Measurements from ENCODE around the gene TOP2A. TPM values are rescaled to one million over a fixed set of nuclear protein-coding genes. Genes with fewer than 3 reads are reported as not detected.

Gene TOP2A
- total and polyA plus RNA-seq, 10 donors = 5.5 to 37.5 (median 13.5) TPM

DNA sequence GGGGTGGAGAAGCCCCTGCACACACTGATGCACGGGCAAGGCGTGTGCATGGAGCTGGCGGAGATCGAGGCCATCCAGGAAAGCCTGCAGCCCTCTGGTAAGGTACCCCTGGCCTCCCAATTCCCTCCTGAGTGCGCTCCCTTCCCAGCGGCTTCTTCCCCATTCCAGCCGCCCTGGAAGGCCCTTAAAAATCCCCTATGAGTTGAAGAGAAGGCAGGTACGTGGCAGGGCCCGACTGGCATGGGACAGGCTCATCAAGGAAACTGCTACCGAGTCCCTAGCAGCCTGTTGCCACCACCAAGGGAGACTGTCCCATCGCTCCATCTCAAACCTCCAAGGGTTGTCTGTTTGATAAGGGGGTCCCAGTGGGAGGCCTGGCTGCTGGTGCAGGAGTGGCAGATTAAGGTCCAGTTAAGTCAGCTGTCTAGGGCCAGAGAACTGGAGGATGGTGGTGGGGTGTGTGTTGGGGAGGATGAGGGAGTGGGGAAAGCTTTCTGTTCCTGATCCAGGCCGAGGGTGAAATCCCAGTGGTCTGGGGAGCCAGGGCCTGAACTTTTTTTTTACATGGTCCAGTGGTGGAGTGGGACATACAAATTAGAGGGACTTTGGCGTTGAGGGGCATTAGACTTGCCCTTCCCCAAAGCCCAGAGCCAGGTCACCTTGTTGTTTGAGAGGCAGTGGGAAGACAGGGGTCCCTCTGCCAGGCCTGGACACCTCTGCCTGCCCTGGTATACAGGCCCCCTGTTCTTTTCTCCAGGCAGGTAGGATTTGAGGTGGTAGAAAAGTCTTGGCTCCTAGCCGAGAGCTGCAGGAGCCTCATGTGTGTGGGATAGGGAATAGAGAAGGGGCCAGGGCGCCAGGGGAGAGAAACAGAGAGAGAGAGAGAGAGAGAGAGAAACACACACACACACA lies 26.5 kb upstream of the TOP2A start:
- peaks cover 0 to 26% (median 3%) of the 10 kb centered on the region in 7 donors for H3K27me3 ChIP-seq (replicated peaks in 1 of 7)
- intact Hi-C loops (cut with DNase I; ENCODE audit: low total_unique reads) = loop anchor here (5.0 kb wide), 1 partner anchor 88 kb away; no protein-coding TSS in a partner anchor
- no peak for TF ChIP-seq POLR2A (IDR thresholded peaks at IDR 0.05)
- TF ChIP-seq, protein P1, sequence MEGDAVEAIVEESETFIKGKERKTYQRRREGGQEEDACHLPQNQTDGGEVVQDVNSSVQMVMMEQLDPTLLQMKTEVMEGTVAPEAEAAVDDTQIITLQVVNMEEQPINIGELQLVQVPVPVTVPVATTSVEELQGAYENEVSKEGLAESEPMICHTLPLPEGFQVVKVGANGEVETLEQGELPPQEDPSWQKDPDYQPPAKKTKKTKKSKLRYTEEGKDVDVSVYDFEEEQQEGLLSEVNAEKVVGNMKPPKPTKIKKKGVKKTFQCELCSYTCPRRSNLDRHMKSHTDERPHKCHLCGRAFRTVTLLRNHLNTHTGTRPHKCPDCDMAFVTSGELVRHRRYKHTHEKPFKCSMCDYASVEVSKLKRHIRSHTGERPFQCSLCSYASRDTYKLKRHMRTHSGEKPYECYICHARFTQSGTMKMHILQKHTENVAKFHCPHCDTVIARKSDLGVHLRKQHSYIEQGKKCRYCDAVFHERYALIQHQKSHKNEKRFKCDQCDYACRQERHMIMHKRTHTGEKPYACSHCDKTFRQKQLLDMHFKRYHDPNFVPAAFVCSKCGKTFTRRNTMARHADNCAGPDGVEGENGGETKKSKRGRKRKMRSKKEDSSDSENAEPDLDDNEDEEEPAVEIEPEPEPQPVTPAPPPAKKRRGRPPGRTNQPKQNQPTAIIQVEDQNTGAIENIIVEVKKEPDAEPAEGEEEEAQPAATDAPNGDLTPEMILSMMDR (IDR thresholded peaks at IDR 0.05 in 8 of 11, conservative IDR thresholded peaks at IDR 0.05 in 3 of 11) = peak in 3 of 11 experiments; percentile 7 to 17 (median 14)
- no peaks in the 10 kb centered on the region for H3K9me3 ChIP-seq
- no peaks in the 10 kb centered on the region for H3K36me3 ChIP-seq
- H3K27ac ChIP-seq = peak overlapping the region; percentile 60 to 90 (median 86)
- peaks cover 25 to 78% (median 68%) of the 10 kb centered on the region in 6 donors for H3K4me1 ChIP-seq
- H3K4me3 ChIP-seq = peak overlapping the region; percentile 67 to 92 (median 75)
- no peak for DNase-seq
- WGBS, 5 donors = 15 to 30% (median 27%) methylated on average over 6 to 15 of the region's 15 CpGs

DNA sequence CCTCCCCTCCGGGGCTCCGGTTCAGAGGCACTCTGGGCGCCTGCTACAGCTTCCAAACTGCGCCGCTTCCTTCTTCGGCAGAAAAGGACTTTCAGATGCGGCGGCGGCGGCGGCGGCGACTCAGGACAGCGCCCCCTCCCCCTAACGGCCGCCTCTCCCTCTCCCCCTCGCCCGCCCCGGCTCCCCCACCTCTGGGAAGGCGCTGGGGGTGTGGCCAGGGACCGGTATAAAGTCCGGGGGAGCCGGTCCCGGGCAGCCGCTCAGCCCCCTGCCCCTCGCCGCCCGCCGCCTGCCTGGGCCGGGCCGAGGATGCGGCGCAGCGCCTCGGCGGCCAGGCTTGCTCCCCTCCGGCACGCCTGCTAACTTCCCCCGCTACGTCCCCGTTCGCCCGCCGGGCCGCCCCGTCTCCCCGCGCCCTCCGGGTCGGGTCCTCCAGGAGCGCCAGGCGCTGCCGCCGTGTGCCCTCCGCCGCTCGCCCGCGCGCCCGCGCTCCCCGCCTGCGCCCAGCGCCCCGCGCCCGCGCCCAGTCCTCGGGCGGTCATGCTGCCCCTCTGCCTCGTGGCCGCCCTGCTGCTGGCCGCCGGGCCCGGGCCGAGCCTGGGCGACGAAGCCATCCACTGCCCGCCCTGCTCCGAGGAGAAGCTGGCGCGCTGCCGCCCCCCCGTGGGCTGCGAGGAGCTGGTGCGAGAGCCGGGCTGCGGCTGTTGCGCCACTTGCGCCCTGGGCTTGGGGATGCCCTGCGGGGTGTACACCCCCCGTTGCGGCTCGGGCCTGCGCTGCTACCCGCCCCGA lies 25.7 kb upstream of the TOP2A start, which contains the start of gene IGFBP4:
Gene IGFBP4 (plus strand): TSS at position 255 of the 792 bp plus-strand sequence. CDS start 286 bp downstream, at position 541.
- peak; percentile 95 for DNase-seq

DNA sequence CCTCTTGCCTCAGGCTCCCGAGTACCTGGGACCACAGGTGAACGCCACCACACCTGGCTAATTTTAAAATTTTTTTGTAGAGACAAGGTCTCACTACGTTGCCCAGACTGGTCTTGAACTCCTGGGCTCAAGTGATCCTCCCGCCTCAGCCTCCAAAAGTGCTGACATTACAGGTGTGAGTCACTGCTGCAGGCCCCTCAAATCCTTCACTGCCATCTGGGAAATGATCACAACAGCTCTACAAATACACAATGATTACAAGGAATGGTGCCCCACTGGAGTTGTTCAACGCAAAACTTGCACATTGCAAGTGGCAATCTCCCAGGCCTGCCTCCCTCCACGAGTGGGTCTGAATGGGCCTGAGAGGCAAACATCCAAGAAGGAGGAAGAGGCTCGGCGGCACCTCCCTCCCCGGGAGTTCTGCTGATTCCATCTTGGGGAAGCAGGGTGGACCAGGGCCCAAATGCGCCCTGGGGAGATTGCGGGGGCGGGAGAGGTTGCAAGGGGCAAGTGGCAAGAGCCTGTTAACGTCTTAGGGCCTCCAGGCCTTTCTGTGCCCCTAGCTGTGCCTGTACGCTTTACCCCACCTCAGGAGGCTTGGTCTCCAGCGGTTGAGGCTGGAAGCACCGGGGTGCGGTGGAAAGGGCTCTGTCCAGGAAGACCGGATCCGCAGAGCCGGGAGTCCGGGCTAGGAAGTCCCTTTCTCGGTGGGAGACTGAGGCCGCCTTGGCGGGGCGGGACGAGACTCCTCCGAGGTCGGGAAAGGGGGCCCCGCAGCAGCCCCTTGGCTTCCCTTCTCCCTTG lies 24.9 kb upstream of the TOP2A start:
- Histone ChIP-seq H3K36me3 (no peaks in the 10 kb centered on the region), H3K27me3 (replicated peaks in 1 of 7) (peaks cover 0 to 26% (median 3%) of the 10 kb centered on the region in 7 donors), H3K27ac (peak overlapping the region; percentile 68 to 90 (median 86)), H3K4me3 (peak overlapping the region; percentile 67 to 92 (median 75)), H3K9me3 (no peaks in the 10 kb centered on the region), H3K4me1 (peaks cover 15 to 63% (median 52%) of the 10 kb centered on the region in 6 donors)
- peak; percentile 77 for DNase-seq
- 32 to 53% (median 43%) methylated on average over 23 to 29 of the region's 29 CpGs for WGBS, 5 donors
- TF ChIP-seq POLR2A (IDR thresholded peaks at IDR 0.05) = no peak
- no peak for TF ChIP-seq POLR2AphosphoS5 (IDR thresholded peaks at IDR 0.05)
- TF ChIP-seq, protein P1 (IDR thresholded peaks at IDR 0.05 in 8 of 11, conservative IDR thresholded peaks at IDR 0.05 in 3 of 11) = no peak
- intact Hi-C loops (cut with DNase I; ENCODE audit: low total_unique reads) = loop anchor here (5.0 kb wide), 1 partner anchor 90 kb away; no protein-coding TSS in a partner anchor

More for the DNA sequence above, 25.7 kb upstream of the TOP2A start, which contains the start of gene IGFBP4:
- 1 to 4% (median 1%) methylated on average over 10 to 98 of the region's 98 CpGs for WGBS, 5 donors
- TF ChIP-seq POLR2A (IDR thresholded peaks at IDR 0.05) (peak in 1 of 3 donors; percentile 79), POLR2AphosphoS5 (IDR thresholded peaks at IDR 0.05) (peak; percentile 66 to 89 (median 88))
- TF ChIP-seq, protein P1 (IDR thresholded peaks at IDR 0.05 in 8 of 11, conservative IDR thresholded peaks at IDR 0.05 in 3 of 11) = peak in 9 of 11 experiments; percentile 16 to 63 (median 38)
- Histone ChIP-seq H3K4me1 (peaks cover 22 to 70% (median 59%) of the 10 kb centered on the region in 6 donors), H3K4me3 (peak within 1 kb of the TSS; percentile 67 to 92 (median 75)), H3K27ac (peak within 1 kb of the TSS; percentile 68 to 90 (median 86)), H3K9me3 (no peaks in the 10 kb centered on the region), H3K27me3 (replicated peaks in 1 of 7) (peaks cover 0 to 26% (median 3%) of the 10 kb centered on the region in 7 donors), H3K36me3 (no peaks in the 10 kb centered on the region)
- intact Hi-C loops (cut with DNase I; ENCODE audit: low total_unique reads) = loop anchor here (5.0 kb wide), 1 partner anchor 89 kb away; no protein-coding TSS in a partner anchor
